Activated T-helper 1 cell treated with Interleukin-2 at 50 U/mL for 16 hours (primary cell): ENCODE results near the gene YWHAH.

ENCODE experiments used
- DNase-seq: peaks from one replicate; pipeline ENCODE4 v3.0.0-alpha.2; 2020; ENCODE audit warnings: low read depth

YWHAH gene

GRCh38 chr22:31923136-31923535, 21.2 kb upstream of the YWHAH start:
- DNase-seq: no peak

DNA sequence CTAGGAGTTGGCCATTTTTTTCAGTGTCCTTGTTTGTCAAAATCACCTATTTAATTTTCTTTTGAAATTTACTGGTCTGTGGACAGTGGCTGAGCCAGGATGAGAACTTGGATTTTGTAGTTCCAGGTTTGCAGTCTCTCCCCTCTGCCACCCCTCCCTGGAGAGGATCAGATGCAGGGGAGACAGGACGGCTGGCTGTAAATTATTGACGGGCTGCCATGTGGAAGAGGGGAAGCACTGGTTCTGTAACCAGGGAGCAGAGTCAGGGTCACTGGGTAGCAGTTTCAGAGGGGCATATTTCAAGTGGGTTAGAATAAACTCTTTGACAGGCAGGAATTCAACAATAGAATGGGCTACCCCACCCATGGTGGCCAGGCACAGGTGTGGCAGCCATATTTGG, 20.6 kb upstream of the YWHAH start:
- no peak for DNase-seq

DNA sequence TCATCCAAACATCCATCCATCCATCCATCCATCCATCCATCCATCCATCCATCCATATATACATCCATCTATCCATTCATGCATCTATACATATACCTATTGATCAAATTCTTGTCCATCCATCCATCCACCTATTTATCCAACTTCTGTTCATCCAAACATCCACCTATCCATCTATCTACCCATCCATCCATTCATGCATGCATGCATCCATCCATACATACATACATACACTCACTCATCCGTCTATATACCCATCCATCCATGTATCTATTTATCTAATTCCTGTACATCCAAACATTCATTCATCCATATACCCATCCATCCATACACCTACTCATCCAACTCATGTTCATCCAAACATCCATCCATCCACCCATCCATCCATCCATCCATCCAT, 19.3 kb upstream of the YWHAH start:
- DNase-seq: no peak

GRCh38 chr22:31926024-31926423, 18.3 kb upstream of the YWHAH start:
- no peak for DNase-seq

- DNase-seq: no peak
Observed at GRCh38 chr22:31926969-31927368, 17.4 kb upstream of the YWHAH start.

DNA sequence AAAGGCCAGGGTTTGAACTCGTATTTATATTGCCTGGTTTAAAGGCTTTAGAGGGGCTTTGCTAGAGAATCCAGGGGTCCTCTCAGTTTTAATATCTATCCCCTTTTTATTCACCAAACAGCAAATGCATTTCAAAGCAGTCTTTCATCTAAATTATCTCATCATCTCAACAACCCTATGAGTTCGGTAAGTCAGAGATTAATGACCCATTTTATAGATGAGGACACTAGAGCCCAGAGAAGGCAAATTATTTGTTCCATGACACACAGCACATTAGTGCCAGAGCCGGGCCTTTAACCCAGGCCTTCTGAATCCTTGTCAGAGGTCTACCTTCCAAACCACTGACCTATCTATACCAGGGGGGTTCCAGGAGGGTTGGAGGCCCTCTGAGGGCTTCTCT, 16.8 kb upstream of the YWHAH start:
- DNase-seq: no peak

DNA sequence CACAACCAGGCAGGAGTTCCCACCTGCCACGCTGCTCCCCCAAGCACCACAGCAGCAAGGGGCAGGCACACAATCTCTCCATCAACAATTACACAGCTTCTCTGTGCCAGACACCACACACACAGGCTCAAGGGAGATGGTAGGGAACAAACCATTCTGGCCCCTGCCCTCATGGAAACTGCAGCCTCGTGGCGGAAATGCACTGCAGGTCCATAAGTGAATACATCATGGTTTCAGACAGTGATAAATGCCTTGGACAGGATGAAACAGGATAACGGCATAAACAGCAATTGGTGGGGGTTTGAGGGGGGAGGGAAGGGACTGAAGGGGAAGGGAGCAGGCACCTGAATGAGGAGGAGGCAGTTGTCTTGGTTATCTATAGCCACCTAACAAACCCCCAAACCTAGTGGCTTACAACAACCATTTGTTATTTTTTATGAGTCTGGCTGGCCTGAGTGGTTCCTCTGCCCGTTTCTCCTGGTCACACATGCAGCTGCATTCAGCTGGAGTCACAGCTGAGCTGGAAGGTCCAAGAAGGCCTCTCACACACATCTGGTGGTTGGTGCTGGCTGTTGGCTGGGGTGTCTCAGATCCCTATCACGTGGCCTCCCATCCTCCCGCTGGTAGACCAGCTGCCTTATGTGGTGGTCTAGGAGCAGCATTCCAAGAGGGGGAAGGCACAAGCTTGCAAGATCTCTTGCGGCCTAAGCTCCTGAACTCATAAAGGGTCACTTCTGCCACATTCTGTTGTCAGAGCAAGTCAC, 15.0 kb upstream of the YWHAH start:
- DNase-seq: no peak

GRCh38 chr22:31932863-31933262, 11.5 kb upstream of the YWHAH start:
- DNase-seq: no peak

DNA sequence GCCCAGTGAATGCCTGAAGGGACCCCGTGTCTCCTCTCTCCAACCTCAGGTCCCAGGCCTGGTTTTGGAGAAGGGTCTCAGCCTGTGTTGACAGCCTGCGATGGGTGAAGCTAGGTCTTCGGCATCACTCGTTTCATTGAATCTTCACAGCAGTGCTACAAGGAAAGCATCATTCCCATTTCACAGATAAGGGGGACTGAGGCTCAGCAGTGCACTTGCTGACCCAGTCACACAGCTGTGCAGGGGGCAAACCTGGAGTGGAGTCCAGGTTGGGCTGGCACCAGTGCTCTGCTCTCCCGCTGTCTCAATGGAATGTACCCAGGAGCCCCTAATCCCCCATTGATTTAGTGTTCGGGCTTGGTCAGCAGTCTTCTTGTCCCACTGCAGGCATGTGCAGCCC, 10.9 kb upstream of the YWHAH start:
- no peak for DNase-seq

GRCh38 chr22:31933816-31934482, 10.4 kb upstream of the YWHAH start:
- DNase-seq: no peak

- DNase-seq: no peak
Observed at GRCh38 chr22:31935961-31936635, 8.2 kb upstream of the YWHAH start.

GRCh38 chr22:31937341-31937740, 7.0 kb upstream of the YWHAH start:
- no peak for DNase-seq

- DNase-seq: no peak
Observed at GRCh38 chr22:31938296-31938695, 6.0 kb upstream of the YWHAH start.

GRCh38 chr22:31940506-31940905, 3.8 kb upstream of the YWHAH start:
- DNase-seq: no peak

- no peak for DNase-seq
Observed at GRCh38 chr22:31942091-31942490, 2.2 kb upstream of the YWHAH start.

- no peak for DNase-seq
Observed at GRCh38 chr22:31943206-31943977, 943 bp upstream of the YWHAH start.

DNA sequence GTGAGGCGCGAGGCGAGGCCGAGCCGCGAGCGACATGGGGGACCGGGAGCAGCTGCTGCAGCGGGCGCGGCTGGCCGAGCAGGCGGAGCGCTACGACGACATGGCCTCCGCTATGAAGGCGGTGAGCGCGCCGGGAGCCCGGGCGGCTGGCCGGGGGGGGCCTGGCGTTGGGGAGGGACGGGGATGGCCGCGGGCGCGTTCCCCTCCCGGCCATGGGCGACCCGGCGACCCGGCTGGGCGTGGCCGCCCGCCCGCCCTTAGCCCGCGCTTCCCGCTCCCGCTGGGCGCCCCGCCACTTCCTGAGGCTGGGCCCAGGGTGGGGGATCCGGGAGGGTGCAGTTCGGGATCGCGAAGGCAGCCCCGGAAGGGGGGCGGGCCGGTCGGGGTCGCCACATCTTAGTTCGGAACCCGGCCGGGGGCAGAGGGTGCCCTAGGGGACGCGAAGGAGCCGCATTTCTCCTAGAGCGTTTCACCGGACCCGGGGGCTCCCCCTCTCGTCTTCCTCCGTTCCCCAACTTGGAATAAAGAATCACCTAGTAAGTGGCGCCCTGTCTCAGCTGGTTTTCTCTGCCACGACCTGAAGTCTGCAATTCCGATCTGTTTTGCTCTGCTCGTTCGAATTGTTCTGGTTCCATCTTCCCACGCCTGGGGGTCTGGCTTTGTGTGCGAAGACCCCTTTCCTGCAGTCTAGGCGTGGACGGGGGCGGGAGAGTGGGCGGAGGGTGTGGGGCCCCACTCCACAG, 536 bp downstream of the YWHAH start:
- DNase-seq: peak; percentile 25

DNA sequence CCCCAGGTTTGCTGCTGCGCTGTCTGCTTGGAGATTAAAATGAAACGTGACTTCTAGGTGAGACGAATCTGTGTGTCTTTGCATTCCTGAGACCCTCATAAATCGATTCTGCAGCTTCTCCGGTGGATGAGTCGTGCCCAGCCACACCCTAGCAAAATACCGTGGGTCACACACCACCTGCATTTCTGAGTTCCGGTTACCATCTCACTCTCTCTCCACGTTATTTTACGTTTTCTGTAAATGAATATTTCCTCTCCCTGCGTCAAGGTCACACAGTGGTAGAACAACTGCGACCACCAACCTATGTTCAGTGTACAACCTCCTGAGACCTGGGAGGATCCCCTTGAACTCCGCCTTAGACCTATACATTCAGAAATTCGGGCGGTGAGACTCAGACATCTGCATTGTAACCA, 1.1 kb downstream of the YWHAH start:
- DNase-seq: no peak

GRCh38 chr22:31945971-31946680, 1.8 kb downstream of the YWHAH start:
- no peak for DNase-seq

- DNase-seq: no peak
Observed at GRCh38 chr22:31947296-31947695, 3.0 kb downstream of the YWHAH start.

DNA sequence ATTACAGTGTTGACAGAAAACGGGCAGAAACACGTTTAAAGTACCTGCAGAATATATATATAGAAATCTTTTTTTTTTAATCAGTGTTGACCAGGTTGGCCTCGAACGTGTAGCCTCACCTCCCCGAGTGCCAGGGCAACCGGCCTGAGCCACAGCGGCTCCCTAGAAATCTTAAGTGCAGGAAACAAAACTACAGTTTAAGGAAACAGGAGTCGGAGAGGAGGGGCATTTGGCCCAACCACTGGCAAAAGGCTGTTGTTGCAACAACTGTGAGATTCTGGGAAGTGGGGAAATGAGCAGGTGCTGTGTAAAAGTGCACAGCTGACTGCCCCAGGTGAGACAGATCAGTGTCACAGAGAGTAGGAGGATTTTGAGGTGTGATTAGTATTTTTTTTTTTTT, 3.7 kb downstream of the YWHAH start:
- no peak for DNase-seq
